Neural cell (in vitro differentiated cells): Measurements from ENCODE around the gene ST6GALNAC1.

Experiments used
- EP300 ChIP-seq: fragments of 450-650 bp; conservative IDR thresholded peaks from 2 replicates; pipeline ENCODE4 v1.6.1; 2014; ENCODE audit warnings: antibody characterized with exemption, mild to moderate bottlenecking, moderate library complexity; ENCODE audit not compliant: poor library complexity, severe bottlenecking
- EZH2 ChIP-seq: fragments of 200-600, 300-800 bp; shearing (Covaris generic), sonication (generic); IDR thresholded peaks from 2 replicates; pipeline ENCODE4 v1.6.1; 2014; ENCODE audit warnings: antibody characterized with exemption, low read length, borderline replicate concordance, mild to moderate bottlenecking; ENCODE audit not compliant: insufficient read depth, poor library complexity, severe bottlenecking
- MXI1 ChIP-seq: fragments of 450-650 bp; conservative IDR thresholded peaks from 2 replicates; pipeline ENCODE4 v1.6.1; 2014; ENCODE audit warnings: antibody characterized with exemption, mild to moderate bottlenecking; ENCODE audit not compliant: poor library complexity, severe bottlenecking
- POLR2AphosphoS5 ChIP-seq: IDR thresholded peaks from 2 replicates; pipeline ENCODE4 v1.6.1; 2012
- RAD21 ChIP-seq: fragments of 450-650 bp; conservative IDR thresholded peaks from 2 replicates; pipeline ENCODE4 v1.6.1; 2014; ENCODE audit warnings: antibody characterized with exemption, mild to moderate bottlenecking, moderate library complexity
- TAF1 ChIP-seq: IDR thresholded peaks from 2 replicates; pipeline ENCODE4 v1.6.1; 2012; ENCODE audit warnings: low read depth
- TF ChIP-seq, protein P1 (sequence below): fragments of 450-650 bp; IDR thresholded peaks from 2 replicates; pipeline ENCODE4 v1.5.1; 2014; ENCODE audit warnings: antibody characterized with exemption, mild to moderate bottlenecking, moderate library complexity; ENCODE audit not compliant: poor library complexity, severe bottlenecking
- TF ChIP-seq, protein P2 (sequence below): IDR thresholded peaks from 2 replicates; pipeline ENCODE4 v1.6.1; 2012; ENCODE audit warnings: borderline replicate concordance

DNA sequence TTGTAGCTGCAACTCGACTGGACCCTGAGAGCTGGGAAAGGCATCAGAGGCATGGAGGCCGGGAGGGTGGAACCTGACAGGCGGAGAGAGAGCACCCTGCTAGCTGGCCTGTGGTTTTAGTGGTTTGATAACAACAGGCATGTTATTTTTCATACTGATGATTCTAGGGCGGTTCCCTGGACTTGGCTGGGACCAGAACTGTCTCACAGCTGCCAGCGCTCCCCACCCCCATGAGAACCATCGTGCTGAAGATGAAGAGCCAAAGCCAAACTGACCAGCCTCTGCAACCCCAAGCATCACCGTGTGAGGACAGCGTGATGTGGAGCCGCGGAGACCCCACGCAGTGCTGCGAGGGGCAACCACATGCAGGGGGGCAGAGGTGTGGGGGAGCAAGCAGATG is 38.7 kb upstream of the ST6GALNAC1 start:
- TF ChIP-seq, protein P1, sequence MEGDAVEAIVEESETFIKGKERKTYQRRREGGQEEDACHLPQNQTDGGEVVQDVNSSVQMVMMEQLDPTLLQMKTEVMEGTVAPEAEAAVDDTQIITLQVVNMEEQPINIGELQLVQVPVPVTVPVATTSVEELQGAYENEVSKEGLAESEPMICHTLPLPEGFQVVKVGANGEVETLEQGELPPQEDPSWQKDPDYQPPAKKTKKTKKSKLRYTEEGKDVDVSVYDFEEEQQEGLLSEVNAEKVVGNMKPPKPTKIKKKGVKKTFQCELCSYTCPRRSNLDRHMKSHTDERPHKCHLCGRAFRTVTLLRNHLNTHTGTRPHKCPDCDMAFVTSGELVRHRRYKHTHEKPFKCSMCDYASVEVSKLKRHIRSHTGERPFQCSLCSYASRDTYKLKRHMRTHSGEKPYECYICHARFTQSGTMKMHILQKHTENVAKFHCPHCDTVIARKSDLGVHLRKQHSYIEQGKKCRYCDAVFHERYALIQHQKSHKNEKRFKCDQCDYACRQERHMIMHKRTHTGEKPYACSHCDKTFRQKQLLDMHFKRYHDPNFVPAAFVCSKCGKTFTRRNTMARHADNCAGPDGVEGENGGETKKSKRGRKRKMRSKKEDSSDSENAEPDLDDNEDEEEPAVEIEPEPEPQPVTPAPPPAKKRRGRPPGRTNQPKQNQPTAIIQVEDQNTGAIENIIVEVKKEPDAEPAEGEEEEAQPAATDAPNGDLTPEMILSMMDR, result no peak
- no peak for TF ChIP-seq EZH2
- TF ChIP-seq RAD21, result no peak
- no peak for TF ChIP-seq POLR2AphosphoS5
- TF ChIP-seq EP300, result no peak
- no peak for TF ChIP-seq MXI1
- TF ChIP-seq TAF1, result no peak
- TF ChIP-seq, protein P2, sequence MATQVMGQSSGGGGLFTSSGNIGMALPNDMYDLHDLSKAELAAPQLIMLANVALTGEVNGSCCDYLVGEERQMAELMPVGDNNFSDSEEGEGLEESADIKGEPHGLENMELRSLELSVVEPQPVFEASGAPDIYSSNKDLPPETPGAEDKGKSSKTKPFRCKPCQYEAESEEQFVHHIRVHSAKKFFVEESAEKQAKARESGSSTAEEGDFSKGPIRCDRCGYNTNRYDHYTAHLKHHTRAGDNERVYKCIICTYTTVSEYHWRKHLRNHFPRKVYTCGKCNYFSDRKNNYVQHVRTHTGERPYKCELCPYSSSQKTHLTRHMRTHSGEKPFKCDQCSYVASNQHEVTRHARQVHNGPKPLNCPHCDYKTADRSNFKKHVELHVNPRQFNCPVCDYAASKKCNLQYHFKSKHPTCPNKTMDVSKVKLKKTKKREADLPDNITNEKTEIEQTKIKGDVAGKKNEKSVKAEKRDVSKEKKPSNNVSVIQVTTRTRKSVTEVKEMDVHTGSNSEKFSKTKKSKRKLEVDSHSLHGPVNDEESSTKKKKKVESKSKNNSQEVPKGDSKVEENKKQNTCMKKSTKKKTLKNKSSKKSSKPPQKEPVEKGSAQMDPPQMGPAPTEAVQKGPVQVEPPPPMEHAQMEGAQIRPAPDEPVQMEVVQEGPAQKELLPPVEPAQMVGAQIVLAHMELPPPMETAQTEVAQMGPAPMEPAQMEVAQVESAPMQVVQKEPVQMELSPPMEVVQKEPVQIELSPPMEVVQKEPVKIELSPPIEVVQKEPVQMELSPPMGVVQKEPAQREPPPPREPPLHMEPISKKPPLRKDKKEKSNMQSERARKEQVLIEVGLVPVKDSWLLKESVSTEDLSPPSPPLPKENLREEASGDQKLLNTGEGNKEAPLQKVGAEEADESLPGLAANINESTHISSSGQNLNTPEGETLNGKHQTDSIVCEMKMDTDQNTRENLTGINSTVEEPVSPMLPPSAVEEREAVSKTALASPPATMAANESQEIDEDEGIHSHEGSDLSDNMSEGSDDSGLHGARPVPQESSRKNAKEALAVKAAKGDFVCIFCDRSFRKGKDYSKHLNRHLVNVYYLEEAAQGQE, result no peak
